ENCODE data around the gene CROCC2. TPM values are rescaled to one million over a fixed set of nuclear protein-coding genes. Genes with fewer than 3 reads are reported as not detected.

CROCC2 gene
- polyA plus RNA-seq, 1 of the 3 experiments (the other 2 are of a cell fraction), result not detected

DNA sequence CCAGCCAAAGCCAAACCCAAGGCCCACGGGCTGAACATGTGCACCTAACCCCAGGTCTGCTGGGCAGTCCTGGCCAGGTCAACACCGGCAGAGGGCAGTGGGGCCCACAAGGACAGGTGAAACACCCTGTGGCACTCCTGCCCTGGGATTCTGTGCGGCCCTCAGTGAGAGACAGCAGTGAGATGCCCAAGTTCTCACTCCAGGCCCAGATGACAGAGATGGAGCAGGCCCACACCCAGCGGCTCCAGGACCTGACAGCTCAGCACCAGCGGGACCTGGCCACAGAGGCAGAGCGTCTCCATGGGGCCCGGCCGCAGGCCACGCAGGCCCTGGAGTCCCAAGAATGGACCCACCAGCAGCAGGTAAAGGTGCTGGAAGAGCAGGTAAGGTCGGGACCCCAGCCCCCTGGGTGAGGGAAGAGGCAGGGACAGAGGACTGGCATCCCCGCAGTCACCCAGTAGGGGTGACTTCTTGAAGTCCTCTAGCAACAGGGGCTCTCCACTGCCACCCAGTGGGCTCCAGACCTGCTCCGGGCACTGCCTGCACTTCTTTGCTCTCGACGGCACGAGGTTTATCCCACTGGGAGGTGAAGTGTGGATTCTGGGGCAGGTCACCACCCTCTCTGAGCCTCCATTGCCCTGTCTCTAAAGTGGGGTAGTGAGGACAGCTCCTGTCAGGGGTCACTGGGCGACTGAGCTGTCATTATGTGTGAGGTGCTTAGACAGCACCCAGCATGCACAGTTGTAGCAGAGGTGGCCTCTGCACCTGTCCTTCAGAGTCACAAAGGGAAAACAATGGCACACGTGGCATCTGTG, 83.5 kb downstream of the CROCC2 start:
- CTCF ChIA-PET, result no interaction called here
- Histone ChIP-seq H3K9me2 (no peaks in the 10 kb centered on the region), H3K4me1 (ENCODE audit: control insufficient read depth in 1 of 2, insufficient read depth in 2 of 2, low read depth in 1 of 2, low read length in 1 of 2) (peaks cover 0 to 5% of the 10 kb centered on the region in 2 experiments; a peak in 2 of 4 replicates), H4K20me1 (ENCODE audit: insufficient read depth) (no peaks in the 10 kb centered on the region), H3K9me3 (no peaks in the 10 kb centered on the region), H3K9ac (no peak overlapping the region), H3K4me2 (no peak overlapping the region), H3K27ac (ENCODE audit: low read depth in 2 of 2, low read length in 1 of 2) (no peak overlapping the region), H3F3A (replicated peaks; ENCODE audit: insufficient read depth) (no peaks in the 10 kb centered on the region), H3K36me3 (replicated peaks in 1 of 2; ENCODE audit: control insufficient read depth in 1 of 2, insufficient read depth in 2 of 2, low read length in 1 of 2) (no peaks in the 10 kb centered on the region), H3K27me3 (ENCODE audit: insufficient read depth) (no peaks in the 10 kb centered on the region), H3K79me2 (ENCODE audit: insufficient read depth) (no peaks in the 10 kb centered on the region), H2AFZ (ENCODE audit: low read depth) (no peak overlapping the region), H3K4me3 (ENCODE audit: low read depth in 2 of 2, low read length in 1 of 2) (no peak overlapping the region)
- TF ChIP-seq FOXJ3 (CRISPR knock-in tag; IDR thresholded peaks at IDR 0.05), result no peak
- no peak for TF ChIP-seq RFX5 (IDR thresholded peaks at IDR 0.05; ENCODE audit: low read length)
- TF ChIP-seq RCOR1 (IDR thresholded peaks at IDR 0.05; ENCODE audit: low read length), result no peak
- no peak for TF ChIP-seq MXI1 (IDR thresholded peaks at IDR 0.05; ENCODE audit: low read depth, low read length)
- TF ChIP-seq NRF1 (IDR thresholded peaks at IDR 0.05; ENCODE audit: low read depth, low read length), result no peak
- no peak for TF ChIP-seq CHD2 (IDR thresholded peaks at IDR 0.05; ENCODE audit: low read length, partially characterized antibody)
- TF ChIP-seq RAD21 (IDR thresholded peaks at IDR 0.05; ENCODE audit: low read length), result peak; percentile 41
- TF ChIP-seq, protein P1, sequence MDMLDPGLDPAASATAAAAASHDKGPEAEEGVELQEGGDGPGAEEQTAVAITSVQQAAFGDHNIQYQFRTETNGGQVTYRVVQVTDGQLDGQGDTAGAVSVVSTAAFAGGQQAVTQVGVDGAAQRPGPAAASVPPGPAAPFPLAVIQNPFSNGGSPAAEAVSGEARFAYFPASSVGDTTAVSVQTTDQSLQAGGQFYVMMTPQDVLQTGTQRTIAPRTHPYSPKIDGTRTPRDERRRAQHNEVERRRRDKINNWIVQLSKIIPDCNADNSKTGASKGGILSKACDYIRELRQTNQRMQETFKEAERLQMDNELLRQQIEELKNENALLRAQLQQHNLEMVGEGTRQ (IDR thresholded peaks at IDR 0.05; ENCODE audit: borderline replicate concordance, low read depth, low read length), result no peak
- TF ChIP-seq, protein P2, sequence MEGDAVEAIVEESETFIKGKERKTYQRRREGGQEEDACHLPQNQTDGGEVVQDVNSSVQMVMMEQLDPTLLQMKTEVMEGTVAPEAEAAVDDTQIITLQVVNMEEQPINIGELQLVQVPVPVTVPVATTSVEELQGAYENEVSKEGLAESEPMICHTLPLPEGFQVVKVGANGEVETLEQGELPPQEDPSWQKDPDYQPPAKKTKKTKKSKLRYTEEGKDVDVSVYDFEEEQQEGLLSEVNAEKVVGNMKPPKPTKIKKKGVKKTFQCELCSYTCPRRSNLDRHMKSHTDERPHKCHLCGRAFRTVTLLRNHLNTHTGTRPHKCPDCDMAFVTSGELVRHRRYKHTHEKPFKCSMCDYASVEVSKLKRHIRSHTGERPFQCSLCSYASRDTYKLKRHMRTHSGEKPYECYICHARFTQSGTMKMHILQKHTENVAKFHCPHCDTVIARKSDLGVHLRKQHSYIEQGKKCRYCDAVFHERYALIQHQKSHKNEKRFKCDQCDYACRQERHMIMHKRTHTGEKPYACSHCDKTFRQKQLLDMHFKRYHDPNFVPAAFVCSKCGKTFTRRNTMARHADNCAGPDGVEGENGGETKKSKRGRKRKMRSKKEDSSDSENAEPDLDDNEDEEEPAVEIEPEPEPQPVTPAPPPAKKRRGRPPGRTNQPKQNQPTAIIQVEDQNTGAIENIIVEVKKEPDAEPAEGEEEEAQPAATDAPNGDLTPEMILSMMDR (IDR thresholded peaks at IDR 0.05), result peak; percentile 47
- TF ChIP-seq POLR2AphosphoS5 (IDR thresholded peaks at IDR 0.05; ENCODE audit: low read depth, low read length), result no peak
- peak; percentile 39 for TF ChIP-seq SMC3 (IDR thresholded peaks at IDR 0.05; ENCODE audit: low read depth, low read length)
- no peak for TF ChIP-seq REST (IDR thresholded peaks at IDR 0.05; ENCODE audit: low read depth, low read length)
- no peak for TF ChIP-seq MEF2A (IDR thresholded peaks at IDR 0.05; ENCODE audit: borderline replicate concordance, low read depth)
- no peak for TF ChIP-seq NFIC (IDR thresholded peaks at IDR 0.05; ENCODE audit: borderline replicate concordance)
- no peak for TF ChIP-seq TCF12 (IDR thresholded peaks at IDR 0.05)
- TF ChIP-seq, protein P3, sequence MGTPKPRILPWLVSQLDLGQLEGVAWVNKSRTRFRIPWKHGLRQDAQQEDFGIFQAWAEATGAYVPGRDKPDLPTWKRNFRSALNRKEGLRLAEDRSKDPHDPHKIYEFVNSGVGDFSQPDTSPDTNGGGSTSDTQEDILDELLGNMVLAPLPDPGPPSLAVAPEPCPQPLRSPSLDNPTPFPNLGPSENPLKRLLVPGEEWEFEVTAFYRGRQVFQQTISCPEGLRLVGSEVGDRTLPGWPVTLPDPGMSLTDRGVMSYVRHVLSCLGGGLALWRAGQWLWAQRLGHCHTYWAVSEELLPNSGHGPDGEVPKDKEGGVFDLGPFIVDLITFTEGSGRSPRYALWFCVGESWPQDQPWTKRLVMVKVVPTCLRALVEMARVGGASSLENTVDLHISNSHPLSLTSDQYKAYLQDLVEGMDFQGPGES (IDR thresholded peaks at IDR 0.05; ENCODE audit: low read depth, low read length), result no peak
- no peak for DNase-seq
- WGBS (ENCODE audit: low lambda C conversion rate), result 65% methylated on average over 11 of the region's 17 CpGs
- POLR2A ChIA-PET, result no interaction called here
